Activated T-helper 1 cell treated with anti-CD3 and anti-CD28 coated beads, Interleukin-2, amount 50 U/mL, for 16 hours (primary cell): Measurements from ENCODE around the gene RNF224.
A peak's percentile ranks its signal among the peaks of the same experiment; 100 is the strongest.

Source experiments
- DNase-seq, 2 donors: peaks; one replicate each; pipeline ENCODE4 v3.0.0-alpha.2; 2020; ENCODE audit warnings: low read depth in 1 of 2, low spot score in 1 of 2

RNF224 gene

GRCh38 chr9:137191691-137192447 is 35.4 kb upstream of the RNF224 start:
- DNase-seq: no peak

GRCh38 chr9:137192448-137192780 is 34.9 kb upstream of the RNF224 start:
- no peak for DNase-seq

DNA sequence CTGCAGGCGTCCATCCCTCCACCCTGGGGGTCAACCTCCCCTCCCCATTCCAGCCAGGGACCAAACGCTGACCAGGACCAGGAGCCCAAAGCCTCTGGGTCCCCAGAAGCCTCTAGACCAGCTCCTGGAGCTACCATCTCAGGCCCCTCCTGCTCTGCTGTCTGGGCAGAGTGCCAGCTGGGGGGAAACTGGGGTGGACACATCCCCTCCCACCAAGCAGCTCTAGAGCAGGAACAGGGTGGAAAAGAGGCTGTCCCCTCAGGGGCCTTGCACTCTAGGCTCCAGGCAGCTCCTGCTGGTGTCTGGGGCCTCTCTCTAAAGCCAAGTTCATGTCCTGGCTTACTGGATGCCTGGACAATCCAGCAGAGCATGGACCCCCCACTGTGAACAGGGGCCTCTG is 34.4 kb upstream of the RNF224 start:
- DNase-seq: no peak

DNA sequence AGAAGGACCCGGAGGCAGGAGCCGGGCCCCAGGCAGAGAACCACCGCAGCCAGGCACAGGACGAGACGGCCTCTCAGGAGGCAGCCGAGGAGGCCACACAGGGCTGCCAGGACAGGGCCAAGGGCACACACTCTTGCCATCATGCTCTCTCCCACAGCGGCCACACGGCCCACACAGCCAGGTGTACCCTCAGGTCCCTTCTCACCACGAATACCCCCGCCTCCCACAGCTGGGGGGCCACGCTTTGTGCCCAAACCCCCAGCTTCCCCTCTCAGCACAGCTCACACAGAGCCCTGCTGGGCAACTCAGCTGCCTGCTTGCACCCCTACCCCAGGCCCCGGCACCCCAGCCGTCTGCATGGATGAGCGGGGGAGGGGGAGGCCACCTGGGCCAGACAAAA is 33.5 kb upstream of the RNF224 start:
- DNase-seq: no peak

DNA sequence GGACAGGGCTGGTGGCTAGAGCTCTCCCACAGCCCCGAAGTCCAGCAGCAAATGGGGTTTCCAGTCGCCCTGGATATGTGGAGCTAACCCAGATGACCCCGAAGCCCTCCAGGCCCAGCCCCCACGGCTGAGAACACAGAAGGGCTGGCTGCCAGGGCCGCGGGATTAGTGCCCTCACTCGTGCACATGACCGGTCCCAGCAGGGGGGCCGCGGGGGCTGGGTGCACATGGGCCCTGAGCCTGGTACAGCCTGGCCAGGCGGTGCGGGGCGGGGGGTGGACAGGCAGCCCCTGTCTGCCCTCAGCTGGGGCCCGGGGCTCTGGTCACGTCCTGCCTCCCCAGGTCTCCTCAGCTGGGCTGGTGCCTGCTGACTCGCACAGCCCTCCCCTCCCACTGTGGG is 32.9 kb upstream of the RNF224 start:
- DNase-seq: no peak

GRCh38 chr9:137194909-137195308 is 32.4 kb upstream of the RNF224 start:
- no peak for DNase-seq

DNA sequence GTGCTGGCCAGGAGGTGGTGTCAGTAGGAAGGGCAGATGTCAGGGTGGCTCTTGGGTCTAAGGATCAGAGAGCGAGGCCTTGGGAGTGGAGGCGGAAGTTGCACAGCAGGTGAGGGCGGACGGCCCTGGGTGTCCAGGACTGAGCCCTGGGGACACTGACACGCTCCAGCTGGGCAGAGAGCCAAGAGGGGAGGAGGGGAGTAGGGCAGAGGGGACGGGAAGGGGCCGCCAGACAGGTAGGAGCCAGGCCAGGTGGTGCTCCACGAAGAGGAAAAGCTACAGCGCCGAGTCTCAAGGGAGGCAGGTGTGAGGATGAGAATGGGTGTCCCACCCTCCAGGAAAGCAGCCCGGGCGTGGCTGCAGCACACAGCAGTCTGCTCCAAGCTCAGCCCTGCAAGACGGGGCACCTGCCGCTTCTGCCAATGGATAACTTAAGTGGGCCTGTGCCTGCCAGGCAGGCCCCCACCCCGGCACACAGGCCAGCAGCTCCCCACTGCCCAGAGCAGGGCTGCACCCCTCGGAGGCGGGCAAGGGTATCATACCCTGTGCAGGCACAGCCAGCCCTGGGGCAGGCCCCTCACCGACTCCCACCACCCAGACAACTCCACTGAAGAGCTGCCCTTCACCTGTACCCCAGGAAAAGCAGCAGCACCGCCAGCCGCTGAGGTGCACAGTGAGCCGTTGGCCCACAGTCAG is 31.6 kb upstream of the RNF224 start:
- DNase-seq: no peak

GRCh38 chr9:137198051-137198901 is 29.0 kb upstream of the RNF224 start:
- no peak for DNase-seq

DNA sequence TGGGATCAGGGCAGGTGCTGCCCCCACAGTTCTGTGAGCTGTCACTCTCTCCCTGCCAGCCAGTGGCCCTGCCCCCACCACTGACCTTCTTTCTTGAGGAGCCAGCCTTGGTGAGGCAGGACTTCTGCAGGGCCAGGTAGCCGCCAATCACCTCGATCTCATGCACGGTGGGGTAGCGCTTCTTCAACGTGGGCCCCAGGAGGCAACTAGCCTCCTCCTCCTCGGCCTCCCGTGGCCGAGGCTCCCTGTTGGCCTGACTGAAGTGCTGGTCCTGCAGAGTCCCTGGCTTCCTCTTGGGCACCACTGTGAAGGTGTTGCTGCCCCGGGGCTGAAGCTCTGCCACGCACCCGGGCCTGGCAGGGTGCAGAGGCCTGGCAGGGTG is 28.4 kb upstream of the RNF224 start:
- DNase-seq: no peak

GRCh38 chr9:137199411-137200121 is 27.7 kb upstream of the RNF224 start:
- DNase-seq: no peak

- peak; percentile 93 to 98 for DNase-seq
Measured at GRCh38 chr9:137200311-137201204, 26.7 kb upstream of the RNF224 start, which contains the start of gene TPRN. Gene TPRN, minus strand, starts transcription at chr9:137200741. Its CDS starts 30 bp downstream, at chr9:137200711.

GRCh38 chr9:137201205-137201868 is 26.0 kb upstream of the RNF224 start:
- no peak for DNase-seq

GRCh38 chr9:137202966-137203365 is 24.3 kb upstream of the RNF224 start:
- DNase-seq: no peak

DNA sequence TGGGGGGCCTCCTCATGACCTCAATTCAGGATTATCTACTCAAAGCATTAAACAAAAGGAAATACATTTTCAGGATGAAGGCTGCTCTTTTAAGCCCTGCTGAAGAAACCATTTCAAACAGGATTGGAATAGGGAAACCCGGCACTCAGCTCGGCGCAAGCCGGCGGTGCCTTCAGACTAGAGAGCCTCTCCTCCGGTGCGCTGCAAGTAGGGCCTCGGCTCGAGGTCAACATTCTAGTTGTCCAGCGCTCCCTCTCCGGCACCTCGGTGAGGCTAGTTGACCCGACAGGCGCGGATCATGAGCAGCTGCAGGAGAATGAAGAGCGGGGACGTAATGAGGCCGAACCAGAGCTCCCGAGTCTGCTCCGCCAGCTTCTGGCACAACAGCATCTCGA is 22.6 kb upstream of the RNF224 start:
- no peak for DNase-seq

GRCh38 chr9:137205126-137206069 is 21.9 kb upstream of the RNF224 start, which contains the start of the genes NDOR1 and TMEM203:
Gene NDOR1, plus strand, starts transcription at chr9:137205700. Its CDS starts 78 bp downstream, at chr9:137205778.
Gene TMEM203, minus strand, starts transcription at chr9:137205648. Its CDS starts 234 bp downstream, at chr9:137205414.
- peak; percentile 89 to 91 for DNase-seq

DNA sequence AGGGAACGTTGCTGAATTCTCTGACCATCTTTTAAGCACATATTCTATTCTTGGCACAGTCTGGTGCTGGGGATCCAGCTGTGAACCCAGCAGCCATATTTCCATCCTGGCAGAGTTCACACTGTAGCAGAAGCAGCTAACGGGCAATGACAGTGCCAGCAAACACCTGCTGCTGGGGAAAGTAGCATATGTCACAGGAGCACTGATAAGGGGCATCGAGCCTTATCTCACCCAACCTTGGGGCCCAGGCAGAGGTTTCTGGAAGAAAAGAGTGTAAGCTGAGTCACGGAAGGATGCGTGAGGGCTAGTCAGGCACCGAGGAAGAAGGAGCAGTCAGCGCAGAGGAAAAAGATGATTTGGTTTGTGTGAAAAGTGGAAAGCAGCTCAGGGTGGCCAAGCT is 20.7 kb upstream of the RNF224 start:
- DNase-seq: no peak

GRCh38 chr9:137211532-137211931 is 15.8 kb upstream of the RNF224 start:
- DNase-seq: no peak

GRCh38 chr9:137212520-137212919 is 14.8 kb upstream of the RNF224 start:
- no peak for DNase-seq
